22Rv1 (cell line): ENCODE measurements around the gene SETBP1.

Source experiments
- CTCF ChIP-seq: fragments of 450-650 bp; IDR thresholded peaks from 2 replicates; pipeline ENCODE4 v1.5.1; 2017; ENCODE audit warnings: mild to moderate bottlenecking
- ZFX ChIP-seq: fragments of 450-650 bp; IDR thresholded peaks from 2 replicates; pipeline ENCODE4 v1.6.1; 2017; ENCODE audit warnings: antibody characterized with exemption, borderline replicate concordance

DNA sequence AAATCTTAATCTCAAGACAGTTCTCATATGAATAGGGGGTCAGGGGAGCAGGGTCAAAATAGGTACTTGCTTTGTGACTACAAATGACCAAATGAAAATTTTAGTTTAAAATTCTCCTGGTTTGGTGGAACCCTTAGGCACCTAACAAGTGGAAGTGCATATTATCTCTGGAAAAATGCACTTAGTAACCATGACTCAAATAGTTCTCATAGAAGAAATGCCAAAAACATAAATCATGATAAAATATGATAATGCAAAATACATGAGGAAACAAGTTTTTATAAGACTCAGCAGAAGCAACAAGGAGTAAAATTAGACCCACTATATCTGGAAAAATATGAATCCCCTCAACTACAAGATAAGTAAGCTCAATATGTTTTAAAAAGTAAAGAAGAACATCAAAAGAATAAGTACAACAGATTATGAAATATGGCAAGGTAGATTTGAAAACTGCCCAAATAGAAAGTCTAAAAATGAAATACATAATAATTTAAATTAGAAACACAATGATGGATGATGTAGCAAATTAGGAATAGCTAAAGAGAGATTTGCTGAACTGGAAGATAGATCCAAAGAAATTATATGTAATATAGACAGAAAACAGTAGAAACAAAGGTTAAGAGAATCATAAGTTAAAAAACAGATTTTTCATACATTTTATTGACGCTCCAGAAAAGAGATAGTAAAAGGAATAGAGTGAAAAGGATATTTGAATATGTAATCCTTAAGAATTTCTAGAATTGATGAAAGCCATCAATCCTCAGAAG lies 308.3 kb downstream of the SETBP1 start:
- TF ChIP-seq CTCF (no peak), ZFX (no peak)
